ENCODE data around the gene TBL1Y.

DNA sequence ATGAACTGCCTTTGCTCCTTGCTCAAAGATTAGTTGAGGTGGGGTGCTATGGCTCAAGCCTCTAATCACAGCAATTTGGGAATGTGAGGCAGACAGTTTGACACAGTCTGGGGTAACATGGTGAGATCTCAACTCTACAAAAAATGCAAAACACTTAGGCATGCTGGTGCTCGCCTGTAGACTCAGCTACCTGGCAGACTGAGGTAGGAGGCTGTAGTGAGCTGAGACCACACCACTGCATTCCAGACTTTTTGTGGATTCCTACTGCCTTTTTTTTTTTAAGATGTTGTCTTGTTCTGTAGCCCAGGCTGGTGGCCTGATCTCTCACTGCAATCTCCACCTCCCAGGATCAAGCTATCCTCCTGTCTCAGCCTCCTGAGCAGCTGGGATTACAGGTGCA is 2.9 kb upstream of the TBL1Y start:
- TF ChIP-seq EZH2phosphoT487 (IDR thresholded peaks at IDR 0.05; ENCODE audit: low read depth) (no peak), CTCF (IDR thresholded peaks at IDR 0.05; ENCODE audit: low read depth, low read length) (no peak)

All from OCI-LY3 (cell line).